Ascending aorta (tissue), 2 donors: ENCODE results near the gene ABCA13. TPM values are rescaled to one million over a fixed set of nuclear protein-coding genes. Genes with fewer than 3 reads are reported as not detected.

Experiments used
- DNase-seq, 2 donors: peaks; one replicate each; pipeline ENCODE4 v3.0.0-alpha.2; 2019; ENCODE audit warnings: low spot score in 2 of 2
- H3K27ac ChIP-seq, 2 donors: fragments of 200-600 bp; sonication (generic); one replicate each; pipeline ENCODE4 v1.5.1; 2016 to 2017; ENCODE audit warnings: mild to moderate bottlenecking in 1 of 2
- H3K27me3 ChIP-seq: fragments of 200-600 bp; sonication (generic); one replicate; pipeline ENCODE4 v1.5.1; 2017
- H3K36me3 ChIP-seq, 2 donors: fragments of 200-600 bp; sonication (generic); one replicate each; pipeline ENCODE4 v1.5.1; 2016
- H3K4me1 ChIP-seq, 2 donors: fragments of 200-600 bp; sonication (generic); one replicate each; pipeline ENCODE4 v1.5.1; 2016 to 2017; ENCODE audit warnings: mild to moderate bottlenecking in 1 of 2
- H3K4me3 ChIP-seq, 2 donors: fragments of 200-600 bp; sonication (generic); one replicate each; pipeline ENCODE4 v1.5.1; 2016 to 2017; ENCODE audit warnings: mild to moderate bottlenecking in 1 of 2
- H3K9me3 ChIP-seq, 2 donors: fragments of 200-600 bp; sonication (generic); one replicate each; pipeline ENCODE4 v1.5.1; 2016
- intact Hi-C: fragments of 100-400 bp; cut with DNase I; formaldehyde crosslinking; loops from one replicate; pipeline ENCODE4 v1.15.1; 2023
- total RNA-seq: library from RNA; depleted of rRNA; stranded (reverse); fragments of >200 nt; gene quantifications from one replicate; pipeline ENCODE4 v1.1.0, GENCODE V29; 2016
- TF ChIP-seq, protein P1 (sequence below), 3 experiments: fragments of 200-600 bp in 2 of 3; fragments of 450-650 bp in 1 of 3; sonication (generic) in 2 of 3; IDR thresholded peaks; one replicate each; pipeline ENCODE4 v1.5.1; 2016 to 2019; ENCODE audit warnings: antibody characterized with exemption in 3 of 3, mild to moderate bottlenecking in 1 of 3, moderate library complexity in 1 of 3

ABCA13 gene
- total RNA-seq, 1 donor from 2014 or later, result not detected

DNA sequence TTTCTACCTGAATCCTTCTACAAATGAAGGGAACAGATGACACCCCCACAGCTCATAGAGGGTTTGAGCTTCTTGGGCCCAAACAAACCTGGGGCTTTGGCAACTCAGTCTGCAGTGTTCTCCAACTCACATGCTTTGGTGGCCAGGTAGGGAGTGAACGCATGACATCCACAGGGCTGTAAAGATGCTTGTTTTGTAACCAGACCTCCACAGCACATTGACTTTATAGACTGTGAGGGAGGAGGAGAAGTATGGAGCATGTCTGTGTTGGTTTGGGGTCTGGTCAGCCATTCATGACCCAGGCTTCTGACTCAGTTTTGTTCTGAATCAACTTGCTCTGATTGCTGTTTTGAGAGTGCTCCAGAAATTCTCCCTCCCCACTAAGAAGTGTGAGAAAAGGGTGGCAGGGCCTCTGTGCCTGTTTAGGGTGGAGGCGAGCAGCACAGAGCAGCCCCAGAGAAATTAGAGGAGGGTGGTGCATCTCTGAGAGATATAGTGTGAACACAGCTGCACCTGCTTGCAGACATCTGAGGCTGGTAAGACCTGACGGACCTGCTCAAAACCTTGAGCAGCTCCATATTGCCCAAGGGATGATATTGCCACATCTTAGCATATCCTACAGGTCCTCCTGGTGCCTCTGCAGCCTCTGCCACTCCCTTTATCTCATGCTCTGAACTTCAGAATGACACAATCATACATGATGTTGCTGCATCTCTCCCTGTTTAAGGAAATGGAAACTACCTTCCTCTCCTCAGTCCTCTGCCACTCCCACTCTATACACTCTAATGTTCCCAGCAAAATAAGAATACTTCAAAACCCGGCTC lies 287.7 kb downstream of the ABCA13 start:
- DNase-seq, result no peak
- Histone ChIP-seq H3K9me3 (no peaks in the 10 kb centered on the region), H3K4me1 (no peaks in the 10 kb centered on the region), H3K27ac (no peak overlapping the region), H3K36me3 (no peaks in the 10 kb centered on the region), H3K27me3 (no peaks in the 10 kb centered on the region), H3K4me3 (no peak overlapping the region)
- TF ChIP-seq, protein P1, sequence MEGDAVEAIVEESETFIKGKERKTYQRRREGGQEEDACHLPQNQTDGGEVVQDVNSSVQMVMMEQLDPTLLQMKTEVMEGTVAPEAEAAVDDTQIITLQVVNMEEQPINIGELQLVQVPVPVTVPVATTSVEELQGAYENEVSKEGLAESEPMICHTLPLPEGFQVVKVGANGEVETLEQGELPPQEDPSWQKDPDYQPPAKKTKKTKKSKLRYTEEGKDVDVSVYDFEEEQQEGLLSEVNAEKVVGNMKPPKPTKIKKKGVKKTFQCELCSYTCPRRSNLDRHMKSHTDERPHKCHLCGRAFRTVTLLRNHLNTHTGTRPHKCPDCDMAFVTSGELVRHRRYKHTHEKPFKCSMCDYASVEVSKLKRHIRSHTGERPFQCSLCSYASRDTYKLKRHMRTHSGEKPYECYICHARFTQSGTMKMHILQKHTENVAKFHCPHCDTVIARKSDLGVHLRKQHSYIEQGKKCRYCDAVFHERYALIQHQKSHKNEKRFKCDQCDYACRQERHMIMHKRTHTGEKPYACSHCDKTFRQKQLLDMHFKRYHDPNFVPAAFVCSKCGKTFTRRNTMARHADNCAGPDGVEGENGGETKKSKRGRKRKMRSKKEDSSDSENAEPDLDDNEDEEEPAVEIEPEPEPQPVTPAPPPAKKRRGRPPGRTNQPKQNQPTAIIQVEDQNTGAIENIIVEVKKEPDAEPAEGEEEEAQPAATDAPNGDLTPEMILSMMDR (IDR thresholded peaks at IDR 0.05), result no peak
- intact Hi-C loops, result no loop called here

DNA sequence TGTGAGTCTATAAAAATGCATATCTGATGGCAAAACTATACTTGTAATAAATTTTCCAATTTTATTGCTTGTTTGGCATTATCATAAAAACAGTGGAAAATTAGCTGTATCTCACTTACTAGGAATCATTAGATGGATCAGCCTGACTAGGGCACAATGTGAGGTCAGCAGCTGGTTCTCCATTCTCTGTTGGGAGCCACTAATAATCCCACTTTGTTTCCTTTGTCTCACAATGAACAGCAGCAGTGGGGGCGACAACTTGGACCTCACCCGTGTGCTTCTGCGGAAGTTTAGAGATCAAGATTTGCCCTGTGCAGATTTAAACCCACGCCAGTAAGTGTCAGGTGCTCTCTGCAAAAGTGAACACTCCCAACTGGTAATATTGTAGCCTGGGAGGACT lies 295.5 kb downstream of the ABCA13 start:
- no peak overlapping the region for H3K27ac ChIP-seq
- H3K4me3 ChIP-seq, result no peak overlapping the region
- no peak for DNase-seq
- intact Hi-C loops, result no loop called here
- no peaks in the 10 kb centered on the region for H3K27me3 ChIP-seq
- no peaks in the 10 kb centered on the region for H3K9me3 ChIP-seq
- H3K4me1 ChIP-seq, result no peaks in the 10 kb centered on the region
- no peaks in the 10 kb centered on the region for H3K36me3 ChIP-seq
- TF ChIP-seq, protein P1 (IDR thresholded peaks at IDR 0.05), result no peak

DNA sequence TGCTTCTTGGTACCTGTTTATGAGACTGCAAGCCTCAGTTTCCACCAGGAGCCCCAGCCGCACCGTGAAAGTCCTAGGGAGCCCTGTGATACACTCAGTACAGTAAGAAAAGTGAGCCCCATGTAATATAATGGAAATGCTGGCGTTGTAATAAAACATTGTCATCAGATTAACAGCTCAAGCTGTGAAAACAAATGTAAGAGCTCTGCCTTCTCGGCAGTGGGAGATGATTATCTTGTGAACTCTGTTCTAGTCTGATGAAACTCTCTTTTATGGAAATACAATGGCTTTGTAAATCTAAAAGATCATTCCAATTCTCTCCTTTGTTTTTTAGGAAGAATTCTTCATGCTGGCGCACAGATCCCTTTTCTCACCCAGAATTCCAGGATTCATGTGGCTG lies 299.9 kb downstream of the ABCA13 start:
- Histone ChIP-seq H3K4me1 (no peaks in the 10 kb centered on the region), H3K27ac (no peak overlapping the region)
- TF ChIP-seq, protein P1 (IDR thresholded peaks at IDR 0.05), result no peak

DNA sequence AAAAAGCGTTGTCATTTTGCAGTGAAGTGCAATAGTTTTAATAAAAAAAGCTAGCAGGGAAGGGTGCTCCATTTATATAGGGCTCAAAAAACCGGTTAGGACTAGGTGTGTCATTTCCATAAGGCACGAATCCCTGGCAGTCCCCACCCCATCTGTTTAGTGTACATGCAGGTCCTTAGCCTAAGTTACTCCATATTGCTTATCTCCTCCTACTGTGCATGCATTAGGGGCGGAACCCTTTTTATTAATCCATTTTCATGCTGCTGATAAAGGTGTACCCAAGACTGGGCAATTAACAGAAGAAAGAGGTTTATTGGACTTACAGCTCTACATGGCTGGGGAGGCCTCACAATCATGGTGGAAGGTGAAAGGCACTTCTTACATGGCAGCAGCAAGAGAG lies 301.4 kb downstream of the ABCA13 start:
- no peak overlapping the region for H3K4me3 ChIP-seq
- H3K9me3 ChIP-seq, result no peaks in the 10 kb centered on the region
- no peaks in the 10 kb centered on the region for H3K27me3 ChIP-seq
- intact Hi-C loops, result loop anchor here (10.0 kb wide), 1 partner anchor 478 kb away; no protein-coding TSS in a partner anchor
- no peak overlapping the region for H3K27ac ChIP-seq
- H3K36me3 ChIP-seq, result no peaks in the 10 kb centered on the region
- TF ChIP-seq, protein P1 (IDR thresholded peaks at IDR 0.05), result no peak
- H3K4me1 ChIP-seq, result no peaks in the 10 kb centered on the region
- no peak for DNase-seq

More for the DNA sequence above, 299.9 kb downstream of the ABCA13 start:
- Histone ChIP-seq H3K9me3 (no peaks in the 10 kb centered on the region), H3K36me3 (no peaks in the 10 kb centered on the region), H3K27me3 (no peaks in the 10 kb centered on the region), H3K4me3 (no peak overlapping the region)
- intact Hi-C loops, result loop anchor here (10.0 kb wide), 1 partner anchor 476 kb away; no protein-coding TSS in a partner anchor
- no peak for DNase-seq

DNA sequence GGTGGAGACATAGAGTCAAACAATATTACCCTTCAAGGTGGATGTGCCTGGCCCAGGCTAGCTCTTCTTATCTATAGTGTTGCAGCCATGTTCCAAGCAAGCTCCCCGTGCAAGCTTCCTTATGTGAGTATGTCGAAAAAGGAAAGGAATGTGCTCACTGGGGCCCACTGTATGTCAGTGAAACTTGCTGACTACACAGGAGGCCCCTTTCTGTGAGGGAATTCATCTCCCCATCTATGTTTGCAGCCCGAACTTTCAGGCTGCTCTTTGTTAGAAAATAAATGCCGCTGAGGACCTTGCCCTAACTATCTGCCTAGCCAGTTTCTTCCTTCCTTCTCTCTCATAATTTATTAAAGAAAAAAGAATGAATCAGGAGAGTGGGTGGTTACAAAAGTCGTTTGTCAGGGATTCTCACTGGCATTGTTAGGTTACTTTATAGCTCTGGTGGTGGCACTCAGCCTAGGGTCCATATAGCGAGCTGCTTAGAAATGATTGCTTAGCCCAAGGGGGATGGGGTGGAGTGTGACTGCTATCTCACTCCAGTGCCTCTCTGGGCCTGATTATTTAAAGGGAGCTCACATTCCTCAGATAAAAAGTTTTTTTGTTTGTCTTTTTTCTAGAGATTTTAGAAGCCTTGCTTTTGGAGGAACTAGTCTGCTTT lies 302.1 kb downstream of the ABCA13 start:
- TF ChIP-seq, protein P1 (IDR thresholded peaks at IDR 0.05), result no peak
- Histone ChIP-seq H3K4me3 (no peak overlapping the region), H3K27me3 (no peaks in the 10 kb centered on the region), H3K36me3 (no peaks in the 10 kb centered on the region), H3K4me1 (no peaks in the 10 kb centered on the region), H3K9me3 (no peaks in the 10 kb centered on the region), H3K27ac (no peak overlapping the region)
- intact Hi-C loops, result loop anchor here (10.0 kb wide), 1 partner anchor 479 kb away; no protein-coding TSS in a partner anchor
- no peak for DNase-seq
